ELF-1 (cell line): ENCODE measurements around the gene AGBL5.

Experiments used
- DNase-seq: peaks from one replicate; pipeline ENCODE4 v3.0.0-alpha.2; 2016; ENCODE audit warnings: low read depth, low spot score

Gene AGBL5, protein sequence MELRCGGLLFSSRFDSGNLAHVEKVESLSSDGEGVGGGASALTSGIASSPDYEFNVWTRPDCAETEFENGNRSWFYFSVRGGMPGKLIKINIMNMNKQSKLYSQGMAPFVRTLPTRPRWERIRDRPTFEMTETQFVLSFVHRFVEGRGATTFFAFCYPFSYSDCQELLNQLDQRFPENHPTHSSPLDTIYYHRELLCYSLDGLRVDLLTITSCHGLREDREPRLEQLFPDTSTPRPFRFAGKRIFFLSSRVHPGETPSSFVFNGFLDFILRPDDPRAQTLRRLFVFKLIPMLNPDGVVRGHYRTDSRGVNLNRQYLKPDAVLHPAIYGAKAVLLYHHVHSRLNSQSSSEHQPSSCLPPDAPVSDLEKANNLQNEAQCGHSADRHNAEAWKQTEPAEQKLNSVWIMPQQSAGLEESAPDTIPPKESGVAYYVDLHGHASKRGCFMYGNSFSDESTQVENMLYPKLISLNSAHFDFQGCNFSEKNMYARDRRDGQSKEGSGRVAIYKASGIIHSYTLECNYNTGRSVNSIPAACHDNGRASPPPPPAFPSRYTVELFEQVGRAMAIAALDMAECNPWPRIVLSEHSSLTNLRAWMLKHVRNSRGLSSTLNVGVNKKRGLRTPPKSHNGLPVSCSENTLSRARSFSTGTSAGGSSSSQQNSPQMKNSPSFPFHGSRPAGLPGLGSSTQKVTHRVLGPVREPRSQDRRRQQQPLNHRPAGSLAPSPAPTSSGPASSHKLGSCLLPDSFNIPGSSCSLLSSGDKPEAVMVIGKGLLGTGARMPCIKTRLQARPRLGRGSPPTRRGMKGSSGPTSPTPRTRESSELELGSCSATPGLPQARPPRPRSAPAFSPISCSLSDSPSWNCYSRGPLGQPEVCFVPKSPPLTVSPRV

GRCh38 chr2:27050996-27051901, at the start of gene AGBL5:
Gene AGBL5 (plus strand): TSS chr2:27051668. CDS start chr2:27052959, 1,291 bp downstream.
- peak; percentile 97 for DNase-seq

DNA sequence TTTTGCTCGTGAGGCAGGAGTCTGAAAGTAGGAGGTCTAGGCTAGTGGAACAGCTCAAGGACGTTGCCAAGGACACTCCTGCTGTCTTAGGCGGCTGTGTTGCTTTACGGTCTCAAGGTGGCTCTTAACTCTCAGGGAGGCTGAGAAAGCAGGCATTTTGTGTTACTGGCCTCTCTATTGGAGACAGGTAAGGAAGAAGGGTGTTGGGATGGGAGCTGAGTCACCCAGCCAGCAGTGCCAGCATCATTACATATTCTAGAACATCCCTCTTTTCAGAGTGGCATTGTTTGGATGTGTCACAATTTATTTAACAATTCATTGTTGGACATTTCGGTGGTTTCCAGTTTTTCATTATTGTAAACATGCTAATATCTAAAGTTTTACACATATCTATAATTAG, 49.5 kb upstream of the AGBL5 start:
- no peak for DNase-seq

GRCh38 chr2:27003007-27003406, 48.5 kb upstream of the AGBL5 start:
- DNase-seq: no peak

- DNase-seq: no peak
Observed at GRCh38 chr2:27003857-27004256, 47.6 kb upstream of the AGBL5 start.

DNA sequence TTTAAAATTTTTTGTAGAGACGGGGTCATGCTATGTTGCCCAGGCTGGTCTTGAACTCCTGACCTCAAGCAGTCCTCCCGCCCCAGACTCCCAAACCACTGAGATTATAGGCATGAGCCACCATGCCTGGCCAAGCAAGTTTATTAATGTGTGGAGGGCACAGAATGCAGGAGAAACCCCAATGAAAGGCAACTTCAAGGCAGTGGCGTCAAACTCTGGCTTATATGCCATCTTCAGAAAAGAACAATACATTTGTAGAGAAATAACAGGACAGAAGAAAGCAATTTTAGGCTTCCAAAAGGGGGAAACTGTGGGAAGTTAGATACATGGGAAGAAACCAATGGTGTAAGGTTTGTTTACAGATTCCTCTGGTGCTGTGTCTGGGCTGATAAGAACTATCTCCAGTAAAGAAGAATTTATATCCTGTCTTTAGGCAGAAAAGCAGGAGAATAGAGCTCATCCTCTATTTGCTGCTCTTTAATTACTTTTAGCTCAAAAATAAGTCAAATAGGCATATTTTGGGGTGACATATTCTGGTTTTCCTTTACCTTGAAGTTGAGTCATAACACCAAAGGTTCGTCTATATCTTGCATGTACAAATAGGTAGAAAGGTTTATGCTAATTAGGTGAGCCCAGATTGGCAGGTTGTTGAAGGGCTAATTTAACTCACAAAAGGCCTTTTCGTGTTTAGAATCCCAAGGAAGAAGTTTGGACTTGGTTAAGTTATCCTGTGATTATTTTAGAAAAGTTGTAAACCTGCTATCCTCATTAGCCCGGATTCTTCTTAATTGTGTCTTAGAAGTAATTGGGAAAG, 44.7 kb upstream of the AGBL5 start:
- no peak for DNase-seq

DNA sequence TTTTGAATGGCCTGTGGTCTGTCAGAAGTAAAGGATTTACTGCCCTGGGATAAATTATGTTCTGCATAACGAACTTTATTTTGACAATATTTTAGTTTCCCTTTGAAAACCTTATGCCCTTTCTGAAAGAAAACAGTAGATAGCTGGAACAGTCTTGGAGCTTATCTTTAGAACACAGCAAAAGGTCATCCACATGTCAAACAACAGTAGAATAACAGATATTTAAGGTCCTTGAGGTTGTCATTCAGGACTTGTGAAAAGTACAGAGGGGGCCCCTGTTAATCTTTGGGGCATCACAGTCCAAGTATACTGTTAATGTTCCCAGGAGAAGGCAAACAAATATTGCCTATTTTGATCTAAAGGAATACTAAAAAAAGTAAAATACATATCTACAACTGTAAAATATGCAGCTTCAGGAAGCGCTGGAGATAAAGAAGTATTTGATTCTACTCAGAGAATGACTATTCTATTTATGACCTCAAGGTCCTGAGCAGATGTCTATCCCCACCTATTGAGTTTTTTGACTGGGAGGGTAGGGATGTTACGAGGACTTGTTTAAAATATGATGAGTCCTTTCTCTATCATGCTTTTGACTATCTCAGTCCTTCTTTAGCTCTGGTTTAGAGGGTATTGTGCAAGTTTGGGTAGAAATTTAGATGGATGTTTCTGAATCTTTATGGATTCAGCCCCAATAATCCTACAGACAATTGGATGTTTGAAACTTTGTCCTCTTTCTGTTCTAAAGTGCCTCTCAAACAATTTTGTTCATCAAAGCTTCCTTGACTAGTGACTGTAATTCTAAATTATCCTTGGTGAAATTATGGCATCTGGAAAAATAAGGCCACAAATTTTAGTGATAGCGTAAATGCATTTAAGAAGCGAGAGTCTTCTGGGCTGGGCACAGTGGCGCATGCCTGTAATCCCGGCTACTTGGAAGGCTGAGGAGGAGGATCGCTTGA, 43.8 kb upstream of the AGBL5 start:
- no peak for DNase-seq

DNA sequence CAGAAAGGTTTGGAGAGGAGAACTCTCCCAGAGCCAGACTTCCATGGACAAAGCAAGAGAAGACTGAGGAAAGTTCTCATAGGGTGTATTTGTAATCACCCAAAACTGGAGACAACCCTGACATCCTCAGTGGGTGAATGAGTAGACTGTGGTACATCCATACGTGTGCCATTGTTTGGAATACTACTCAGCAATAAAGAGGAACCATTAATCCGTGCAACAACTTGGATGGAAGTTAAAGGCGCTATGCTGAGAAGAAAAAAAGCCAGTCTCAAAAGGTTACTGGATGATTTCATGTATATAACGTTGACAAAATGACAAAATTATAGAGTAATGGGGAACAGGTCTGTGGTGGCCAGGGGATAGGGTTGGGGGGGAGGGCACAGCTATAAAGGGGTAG, 42.8 kb upstream of the AGBL5 start:
- no peak for DNase-seq

- DNase-seq: no peak
Observed at GRCh38 chr2:27009083-27009482, 42.4 kb upstream of the AGBL5 start.

DNA sequence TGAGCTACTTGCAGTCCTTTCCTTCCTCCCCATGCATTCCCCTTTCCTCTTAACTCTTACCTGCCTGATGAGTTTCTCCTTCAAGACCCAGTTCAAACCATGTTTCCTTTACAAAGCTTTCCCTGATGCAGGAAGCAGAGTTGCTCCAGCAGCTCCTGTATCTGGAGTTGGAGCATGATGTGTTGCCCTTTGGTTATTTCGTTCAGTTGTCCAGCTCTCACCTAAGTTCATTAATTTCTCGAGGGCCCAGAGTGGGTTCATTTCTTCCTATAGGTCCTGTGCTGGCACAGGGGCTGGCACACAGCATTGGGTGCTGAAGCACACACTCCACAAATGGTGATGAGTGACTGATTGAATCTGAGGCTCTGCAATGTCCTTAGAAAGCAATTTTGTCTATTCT, 41.8 kb upstream of the AGBL5 start:
- no peak for DNase-seq

- DNase-seq: no peak
Observed at GRCh38 chr2:27010139-27010538, 41.3 kb upstream of the AGBL5 start.

GRCh38 chr2:27013738-27014137, 37.7 kb upstream of the AGBL5 start:
- DNase-seq: no peak

DNA sequence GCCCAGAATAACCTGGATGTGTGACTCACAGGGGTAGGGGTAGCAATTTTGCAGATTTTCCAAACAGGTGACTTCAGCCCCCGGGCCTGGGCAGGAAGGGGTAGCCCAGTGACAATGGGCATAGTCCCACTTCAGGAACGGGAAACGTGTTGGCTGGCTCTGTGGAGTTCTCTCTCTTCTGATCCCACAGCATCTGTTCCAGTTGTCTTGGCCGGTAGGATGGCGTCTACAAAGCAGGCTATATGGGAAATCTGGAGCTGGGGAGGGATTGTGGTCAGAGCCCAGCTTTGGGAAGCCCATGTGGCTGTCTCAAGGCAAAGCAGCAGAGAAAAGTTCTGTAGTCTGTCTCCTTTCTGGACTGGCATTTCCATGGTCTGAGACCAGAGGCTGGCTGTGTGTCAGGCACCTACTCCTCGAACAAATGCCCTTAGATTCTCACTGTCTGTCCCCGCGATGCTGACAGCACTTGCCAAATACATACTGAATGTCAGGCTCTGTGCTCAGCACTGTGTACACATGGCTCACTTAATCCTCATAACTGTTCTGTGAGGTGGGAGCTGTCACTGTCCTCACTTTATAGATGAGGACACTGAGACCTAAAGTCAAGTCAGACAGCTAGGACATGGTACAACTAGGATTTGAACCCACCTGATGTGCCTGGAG, 36.6 kb upstream of the AGBL5 start:
- DNase-seq: no peak

GRCh38 chr2:27016801-27017325, 34.6 kb upstream of the AGBL5 start:
- DNase-seq: peak; percentile 77

DNA sequence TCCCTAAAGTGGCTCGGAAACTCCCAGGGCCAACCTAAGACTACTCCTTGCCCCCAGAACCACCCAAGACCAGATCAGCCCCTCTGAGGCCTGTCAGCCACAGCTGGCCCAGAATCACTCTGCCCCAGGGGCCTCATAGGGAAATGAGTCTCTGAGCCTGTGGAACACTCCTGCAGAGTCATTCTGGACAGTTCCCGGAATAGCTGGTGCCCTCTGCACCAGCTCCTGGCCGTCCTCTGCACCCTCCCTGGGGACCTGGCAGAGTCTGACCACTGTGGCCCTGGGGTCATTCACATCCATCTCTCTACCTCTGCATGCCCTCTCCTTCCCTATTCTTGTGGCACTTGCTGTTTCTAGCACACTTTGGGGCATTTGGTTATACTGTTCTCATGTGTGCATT, 33.3 kb upstream of the AGBL5 start:
- DNase-seq: no peak

DNA sequence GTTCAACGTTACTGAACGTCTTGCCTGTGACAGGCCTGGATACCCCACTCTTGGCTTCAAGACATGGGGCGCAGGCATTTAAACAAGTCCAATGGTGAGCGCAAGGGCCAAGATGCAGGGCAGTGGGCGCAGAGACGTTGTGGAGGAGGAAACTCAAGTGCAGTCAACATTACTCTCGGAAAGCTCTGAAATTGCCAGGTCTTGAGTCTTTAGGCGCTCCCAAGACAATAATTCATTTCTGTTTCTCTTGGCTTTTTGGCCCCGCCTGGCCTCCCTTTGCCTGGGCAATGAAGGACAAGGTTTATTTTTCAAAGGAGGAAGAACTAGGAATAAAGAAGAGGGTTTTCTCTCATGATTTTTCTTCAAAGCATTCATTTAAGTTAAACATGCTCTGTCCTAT, 32.0 kb upstream of the AGBL5 start:
- no peak for DNase-seq

DNA sequence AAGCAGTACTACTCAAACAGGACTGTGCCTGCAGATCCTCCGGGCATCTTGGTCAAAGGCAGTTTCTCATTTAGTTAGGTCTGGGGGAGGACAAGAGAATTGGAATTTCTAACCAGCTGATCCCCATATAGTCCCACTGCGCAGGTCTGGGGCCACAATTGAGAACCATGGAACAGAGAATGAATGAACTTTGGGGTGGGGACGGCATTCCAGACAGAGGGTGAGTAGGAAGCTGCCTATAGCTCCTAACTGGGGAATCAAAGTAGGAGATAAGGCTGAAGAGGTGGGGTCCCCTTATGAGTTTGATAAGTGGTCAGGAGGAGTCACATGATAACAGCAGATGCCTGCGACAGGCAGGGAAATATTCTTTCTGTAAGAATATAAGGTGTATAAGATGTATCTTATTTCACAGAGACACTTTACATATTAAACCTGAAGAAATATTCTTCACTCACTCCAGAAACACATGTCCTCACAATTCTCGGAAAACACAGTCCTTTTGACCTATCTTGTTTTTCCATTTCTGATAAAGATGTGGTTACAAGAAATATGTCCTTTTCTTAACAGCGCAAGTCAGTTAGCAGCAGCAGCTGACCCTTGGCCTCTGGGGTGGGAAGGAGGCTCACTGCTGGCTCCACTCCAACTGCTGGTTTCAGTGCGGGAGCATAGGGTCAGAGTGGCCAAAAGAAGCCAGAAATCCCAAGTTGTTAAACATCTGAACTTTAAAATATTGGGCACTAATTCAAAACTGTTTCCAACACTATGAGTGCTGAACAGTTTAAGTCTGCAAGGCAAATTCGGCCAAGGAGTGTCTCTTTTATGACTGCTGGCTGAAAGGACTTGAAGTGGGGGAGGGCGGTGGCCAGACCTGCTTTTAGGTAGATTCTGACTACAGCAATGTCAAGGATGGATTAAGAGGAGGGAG, 31.3 kb upstream of the AGBL5 start:
- DNase-seq: no peak

GRCh38 chr2:27021253-27022049, 30.0 kb upstream of the AGBL5 start:
- DNase-seq: peak; percentile 10
